SK-N-SH treated with all-trans-retinoic acid at 6 μM for 48 hours (cell line): ENCODE measurements around the gene KPRP.

Source experiments
- ISL1 ChIP-seq: fragments of 250-450 bp; sonication (Bioruptor Pico); IDR thresholded peaks from 2 replicates; pipeline ENCODE4 v2.1.2; 2022; ENCODE audit warnings: mild to moderate bottlenecking, moderate library complexity
- TF ChIP-seq, protein P1 (sequence below): fragments of 250-450 bp; sonication (Bioruptor Pico); IDR thresholded peaks from 2 replicates; pipeline ENCODE4 v1.5.0; 2020; ENCODE audit warnings: mild to moderate bottlenecking, moderate library complexity

DNA sequence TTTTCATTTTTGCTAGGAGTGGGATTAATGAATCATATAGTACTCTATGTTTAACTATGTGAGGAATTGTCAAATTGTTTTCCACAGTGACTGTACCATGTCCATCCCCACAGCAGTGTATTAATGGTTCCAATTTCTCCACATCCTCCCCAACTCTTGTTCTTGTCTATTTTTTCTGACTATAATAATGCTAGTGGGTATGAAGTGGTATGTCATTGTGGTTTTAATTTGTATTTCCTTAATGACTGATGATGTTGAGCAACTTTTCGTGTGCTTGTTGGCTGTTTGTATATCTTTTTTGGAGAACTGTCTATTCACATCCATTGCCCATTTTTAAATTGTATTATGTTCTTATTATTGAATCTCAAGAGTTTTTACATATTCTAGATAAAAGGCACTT is 10.0 kb upstream of the KPRP start:
- no peak for TF ChIP-seq ISL1 (CRISPR knock-in tag)
- TF ChIP-seq, protein P1, sequence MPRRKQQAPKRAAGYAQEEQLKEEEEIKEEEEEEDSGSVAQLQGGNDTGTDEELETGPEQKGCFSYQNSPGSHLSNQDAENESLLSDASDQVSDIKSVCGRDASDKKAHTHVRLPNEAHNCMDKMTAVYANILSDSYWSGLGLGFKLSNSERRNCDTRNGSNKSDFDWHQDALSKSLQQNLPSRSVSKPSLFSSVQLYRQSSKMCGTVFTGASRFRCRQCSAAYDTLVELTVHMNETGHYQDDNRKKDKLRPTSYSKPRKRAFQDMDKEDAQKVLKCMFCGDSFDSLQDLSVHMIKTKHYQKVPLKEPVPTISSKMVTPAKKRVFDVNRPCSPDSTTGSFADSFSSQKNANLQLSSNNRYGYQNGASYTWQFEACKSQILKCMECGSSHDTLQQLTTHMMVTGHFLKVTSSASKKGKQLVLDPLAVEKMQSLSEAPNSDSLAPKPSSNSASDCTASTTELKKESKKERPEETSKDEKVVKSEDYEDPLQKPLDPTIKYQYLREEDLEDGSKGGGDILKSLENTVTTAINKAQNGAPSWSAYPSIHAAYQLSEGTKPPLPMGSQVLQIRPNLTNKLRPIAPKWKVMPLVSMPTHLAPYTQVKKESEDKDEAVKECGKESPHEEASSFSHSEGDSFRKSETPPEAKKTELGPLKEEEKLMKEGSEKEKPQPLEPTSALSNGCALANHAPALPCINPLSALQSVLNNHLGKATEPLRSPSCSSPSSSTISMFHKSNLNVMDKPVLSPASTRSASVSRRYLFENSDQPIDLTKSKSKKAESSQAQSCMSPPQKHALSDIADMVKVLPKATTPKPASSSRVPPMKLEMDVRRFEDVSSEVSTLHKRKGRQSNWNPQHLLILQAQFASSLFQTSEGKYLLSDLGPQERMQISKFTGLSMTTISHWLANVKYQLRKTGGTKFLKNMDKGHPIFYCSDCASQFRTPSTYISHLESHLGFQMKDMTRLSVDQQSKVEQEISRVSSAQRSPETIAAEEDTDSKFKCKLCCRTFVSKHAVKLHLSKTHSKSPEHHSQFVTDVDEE (CRISPR knock-in tag): no peak
